Measurements from ENCODE around the gene CTSC.

CTSC gene

DNA sequence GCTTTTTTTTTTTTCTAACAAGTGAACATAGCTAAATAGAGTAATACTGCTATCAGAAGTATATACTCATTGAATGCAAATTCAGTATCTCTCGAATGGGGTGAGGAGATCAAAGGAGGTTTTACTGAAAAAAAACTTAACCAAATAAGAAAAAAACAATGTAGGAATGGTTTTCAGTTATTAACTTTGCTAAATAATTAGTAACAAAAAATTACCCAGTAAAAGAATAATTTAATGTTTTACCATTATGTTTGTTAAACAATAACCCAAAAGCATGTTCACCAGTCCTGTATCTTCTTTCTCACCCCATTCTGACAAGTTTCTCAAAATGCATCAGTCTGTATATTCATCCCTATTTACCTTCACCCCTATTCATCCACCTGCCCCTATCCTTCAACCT is 22.6 kb upstream of the CTSC start:
- TF ChIP-seq, protein P1, sequence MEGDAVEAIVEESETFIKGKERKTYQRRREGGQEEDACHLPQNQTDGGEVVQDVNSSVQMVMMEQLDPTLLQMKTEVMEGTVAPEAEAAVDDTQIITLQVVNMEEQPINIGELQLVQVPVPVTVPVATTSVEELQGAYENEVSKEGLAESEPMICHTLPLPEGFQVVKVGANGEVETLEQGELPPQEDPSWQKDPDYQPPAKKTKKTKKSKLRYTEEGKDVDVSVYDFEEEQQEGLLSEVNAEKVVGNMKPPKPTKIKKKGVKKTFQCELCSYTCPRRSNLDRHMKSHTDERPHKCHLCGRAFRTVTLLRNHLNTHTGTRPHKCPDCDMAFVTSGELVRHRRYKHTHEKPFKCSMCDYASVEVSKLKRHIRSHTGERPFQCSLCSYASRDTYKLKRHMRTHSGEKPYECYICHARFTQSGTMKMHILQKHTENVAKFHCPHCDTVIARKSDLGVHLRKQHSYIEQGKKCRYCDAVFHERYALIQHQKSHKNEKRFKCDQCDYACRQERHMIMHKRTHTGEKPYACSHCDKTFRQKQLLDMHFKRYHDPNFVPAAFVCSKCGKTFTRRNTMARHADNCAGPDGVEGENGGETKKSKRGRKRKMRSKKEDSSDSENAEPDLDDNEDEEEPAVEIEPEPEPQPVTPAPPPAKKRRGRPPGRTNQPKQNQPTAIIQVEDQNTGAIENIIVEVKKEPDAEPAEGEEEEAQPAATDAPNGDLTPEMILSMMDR (IDR thresholded peaks at IDR 0.05) = no peak
- DNase-seq (ENCODE audit: low spot score) = no peak
- Histone ChIP-seq H3K27ac (no peak overlapping the region), H3K4me3 (no peak overlapping the region)

GRCh38 chr11:88359541-88359940 is 22.0 kb upstream of the CTSC start:
- Histone ChIP-seq H3K27ac (no peak overlapping the region), H3K4me3 (no peak overlapping the region)
- no peak for DNase-seq (ENCODE audit: low spot score)
- TF ChIP-seq, protein P1 (IDR thresholded peaks at IDR 0.05) = no peak

GRCh38 chr11:88359114-88359513 is 21.6 kb upstream of the CTSC start:
- DNase-seq (ENCODE audit: low spot score) = no peak
- TF ChIP-seq, protein P1 (IDR thresholded peaks at IDR 0.05) = no peak
- Histone ChIP-seq H3K27ac (no peak overlapping the region), H3K4me3 (no peak overlapping the region)

GRCh38 chr11:88358040-88358431 is 20.5 kb upstream of the CTSC start:
- Histone ChIP-seq H3K27ac (no peak overlapping the region), H3K4me3 (no peak overlapping the region)
- DNase-seq (ENCODE audit: low spot score) = no peak
- TF ChIP-seq, protein P1 (IDR thresholded peaks at IDR 0.05) = no peak

DNA sequence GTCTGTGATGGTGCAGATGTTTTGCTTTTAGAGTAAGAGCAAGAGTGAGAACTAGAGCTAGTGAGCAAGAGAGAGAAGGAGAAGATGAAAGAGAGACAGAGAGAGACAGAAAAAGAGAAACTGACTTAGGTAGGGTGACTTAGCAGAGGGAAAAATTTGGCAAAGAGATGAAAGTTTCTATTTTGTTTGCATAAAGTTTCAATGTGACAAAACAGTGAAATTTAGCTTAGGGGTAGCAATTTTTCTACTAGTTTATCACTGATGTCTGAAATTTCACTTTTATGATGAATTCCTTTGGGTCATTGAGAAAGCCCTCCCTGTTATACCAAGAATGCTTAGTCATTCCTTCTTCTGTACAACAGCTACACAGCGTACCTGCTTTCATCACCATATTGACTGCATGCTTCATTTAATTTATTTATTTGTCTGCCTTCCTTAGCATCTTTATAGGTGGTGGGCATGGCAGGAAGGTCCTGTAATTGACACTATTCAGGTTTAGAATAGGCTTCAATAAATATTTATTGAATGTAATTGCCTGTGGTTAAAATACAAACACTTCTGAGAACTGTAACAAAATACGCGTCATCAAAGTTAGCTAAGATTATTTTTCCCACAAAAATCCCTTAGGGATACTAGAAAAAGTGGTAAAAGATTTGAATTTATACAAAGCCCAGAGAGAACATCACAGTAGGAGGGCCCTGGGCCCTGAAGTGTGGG is 19.9 kb upstream of the CTSC start:
- Histone ChIP-seq H3K27ac (no peak overlapping the region), H3K4me3 (no peak overlapping the region)
- TF ChIP-seq, protein P1 (IDR thresholded peaks at IDR 0.05) = no peak
- no peak for DNase-seq (ENCODE audit: low spot score)

DNA sequence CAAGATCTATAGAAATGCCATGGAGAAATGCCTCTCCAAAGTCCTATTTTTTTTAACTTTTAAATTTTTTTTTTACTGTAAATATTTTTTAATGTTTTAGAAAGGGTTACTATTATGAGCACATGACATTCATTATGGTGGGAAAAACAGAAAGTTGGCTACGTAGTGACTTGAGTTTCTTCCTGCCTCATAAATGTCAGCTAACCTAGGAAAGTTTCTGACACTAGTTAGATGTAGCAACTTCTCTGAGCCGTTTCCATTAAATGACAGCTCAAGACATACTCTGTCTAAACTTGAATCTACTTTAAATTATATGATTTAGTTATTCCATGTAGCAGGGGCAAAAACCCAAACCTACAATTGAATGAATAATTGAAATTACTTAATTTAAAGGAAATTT is 18.4 kb upstream of the CTSC start:
- DNase-seq (ENCODE audit: low spot score) = no peak
- no peak overlapping the region for H3K27ac ChIP-seq
- H3K4me3 ChIP-seq = no peak overlapping the region
- TF ChIP-seq, protein P1 (IDR thresholded peaks at IDR 0.05) = no peak

DNA sequence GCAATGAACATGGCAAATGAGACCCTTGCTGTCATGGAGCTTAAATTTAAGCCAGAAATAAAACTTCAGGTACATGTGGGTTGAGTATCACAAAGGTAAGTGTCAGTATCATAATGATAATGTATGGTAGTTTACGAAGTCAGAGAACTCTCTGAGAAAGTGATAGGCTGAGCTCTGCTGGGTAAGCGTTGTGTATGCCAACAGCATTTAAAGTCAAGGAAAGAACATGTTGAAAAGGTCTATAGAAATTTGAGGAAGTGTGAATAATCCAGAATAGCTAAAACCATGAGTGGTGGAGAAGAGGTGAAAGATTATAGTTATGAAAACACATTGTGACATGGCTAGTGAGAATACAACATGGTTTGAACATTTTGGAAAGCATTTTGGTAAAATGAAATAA is 17.4 kb upstream of the CTSC start:
- DNase-seq (ENCODE audit: low spot score) = no peak
- TF ChIP-seq, protein P1 (IDR thresholded peaks at IDR 0.05) = no peak
- no peak overlapping the region for H3K27ac ChIP-seq
- H3K4me3 ChIP-seq = no peak overlapping the region

Measured in coronary artery (tissue), 2 donors.